Choroid plexus epithelial cell (primary cell): ENCODE measurements around the gene RPS6KA4.
A peak's percentile ranks its signal among the peaks of the same experiment; 100 is the strongest.

Experiments used
- DNase-seq: peaks from one replicate; pipeline ENCODE4 v3.0.0-alpha.2; 2010; ENCODE audit warnings: low read depth
- H3K4me3 ChIP-seq: 2 replicates; pipeline ENCODE4 v1.5.1; 2011; ENCODE audit warnings: low read depth, mild to moderate bottlenecking, control low read depth, low read length, moderate library complexity
- CTCF ChIP-seq: conservative IDR thresholded peaks from 2 replicates; pipeline ENCODE4 v1.5.1; 2011; ENCODE audit warnings: low read depth, mild to moderate bottlenecking, control low read depth, inconsistent platforms, low read length, moderate library complexity

The RPS6KA4 gene

GRCh38 chr11:64356498-64357411, 2.2 kb upstream of the RPS6KA4 start:
- TF ChIP-seq CTCF: peak; percentile 77
- peak; percentile 70 for DNase-seq
- no peak overlapping the region for H3K4me3 ChIP-seq

- H3K4me3 ChIP-seq: no peak overlapping the region
- TF ChIP-seq CTCF: no peak
- no peak for DNase-seq
Measured at GRCh38 chr11:64357446-64357845, 1.5 kb upstream of the RPS6KA4 start.

- TF ChIP-seq CTCF: no peak
- H3K4me3 ChIP-seq: peak overlapping the region; percentile 92
- DNase-seq: no peak
Measured at GRCh38 chr11:64357904-64358535, 942 bp upstream of the RPS6KA4 start.

- peak overlapping the region; percentile 92 for H3K4me3 ChIP-seq
- DNase-seq: no peak
Measured at GRCh38 chr11:64358536-64358906, 441 bp upstream of the RPS6KA4 start.

GRCh38 chr11:64359712-64360445, 917 bp downstream of the RPS6KA4 start:
- no peak for TF ChIP-seq CTCF
- peak overlapping the region; percentile 92 for H3K4me3 ChIP-seq
- no peak for DNase-seq

More at GRCh38 chr11:64358536-64358906, 441 bp upstream of the RPS6KA4 start:
- TF ChIP-seq CTCF: no peak

- H3K4me3 ChIP-seq: peak overlapping the region; percentile 92
- no peak for DNase-seq
- no peak for TF ChIP-seq CTCF
Measured at GRCh38 chr11:64360448-64360921, 1.5 kb downstream of the RPS6KA4 start.
